Panc1 (cell line): ENCODE measurements around the gene KIF12.

ENCODE experiments used
- SIN3A ChIP-seq: IDR thresholded peaks from 2 replicates; pipeline ENCODE4 v1.6.1; 2012; ENCODE audit warnings: low read depth, mild to moderate bottlenecking, low read length, moderate library complexity, borderline replicate concordance; ENCODE audit not compliant: insufficient read depth
- TF ChIP-seq, protein P1 (sequence below): fragments of 450-650 bp; IDR thresholded peaks from 2 replicates; pipeline ENCODE4 v1.5.1; 2017; ENCODE audit warnings: mild to moderate bottlenecking
- TF ChIP-seq, protein P2 (sequence below), 2 experiments: IDR thresholded peaks; 2 replicates each; pipeline ENCODE4 v1.6.1; 2011 to 2012; ENCODE audit warnings: low read depth in 2 of 2, control low read depth in 1 of 2, low read length in 1 of 2, mild to moderate bottlenecking in 1 of 2, moderate library complexity in 1 of 2; ENCODE audit not compliant: insufficient read depth in 1 of 2

DNA sequence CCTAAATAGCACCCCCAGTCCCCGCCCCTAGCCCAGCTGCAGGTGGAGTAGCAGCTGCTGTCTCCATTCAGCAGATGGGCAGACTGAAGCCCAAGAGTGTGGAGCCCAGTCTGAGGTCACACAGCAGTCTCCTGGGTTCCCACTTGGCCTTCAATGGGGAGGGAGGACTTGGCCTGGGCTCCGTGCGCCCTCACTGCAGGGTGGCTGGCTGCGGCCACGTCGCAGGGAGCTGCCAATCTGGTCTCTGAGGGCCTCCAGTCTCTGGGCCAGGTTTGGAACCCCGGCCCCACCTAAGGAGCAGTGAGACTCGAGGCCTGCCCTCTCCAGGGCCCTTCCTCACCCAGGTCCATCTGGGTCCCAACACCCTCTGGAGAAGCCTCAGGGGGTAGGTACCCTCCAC, 7.4 kb downstream of the KIF12 start:
- TF ChIP-seq, protein P1, sequence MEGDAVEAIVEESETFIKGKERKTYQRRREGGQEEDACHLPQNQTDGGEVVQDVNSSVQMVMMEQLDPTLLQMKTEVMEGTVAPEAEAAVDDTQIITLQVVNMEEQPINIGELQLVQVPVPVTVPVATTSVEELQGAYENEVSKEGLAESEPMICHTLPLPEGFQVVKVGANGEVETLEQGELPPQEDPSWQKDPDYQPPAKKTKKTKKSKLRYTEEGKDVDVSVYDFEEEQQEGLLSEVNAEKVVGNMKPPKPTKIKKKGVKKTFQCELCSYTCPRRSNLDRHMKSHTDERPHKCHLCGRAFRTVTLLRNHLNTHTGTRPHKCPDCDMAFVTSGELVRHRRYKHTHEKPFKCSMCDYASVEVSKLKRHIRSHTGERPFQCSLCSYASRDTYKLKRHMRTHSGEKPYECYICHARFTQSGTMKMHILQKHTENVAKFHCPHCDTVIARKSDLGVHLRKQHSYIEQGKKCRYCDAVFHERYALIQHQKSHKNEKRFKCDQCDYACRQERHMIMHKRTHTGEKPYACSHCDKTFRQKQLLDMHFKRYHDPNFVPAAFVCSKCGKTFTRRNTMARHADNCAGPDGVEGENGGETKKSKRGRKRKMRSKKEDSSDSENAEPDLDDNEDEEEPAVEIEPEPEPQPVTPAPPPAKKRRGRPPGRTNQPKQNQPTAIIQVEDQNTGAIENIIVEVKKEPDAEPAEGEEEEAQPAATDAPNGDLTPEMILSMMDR, result no peak
- TF ChIP-seq, protein P2, sequence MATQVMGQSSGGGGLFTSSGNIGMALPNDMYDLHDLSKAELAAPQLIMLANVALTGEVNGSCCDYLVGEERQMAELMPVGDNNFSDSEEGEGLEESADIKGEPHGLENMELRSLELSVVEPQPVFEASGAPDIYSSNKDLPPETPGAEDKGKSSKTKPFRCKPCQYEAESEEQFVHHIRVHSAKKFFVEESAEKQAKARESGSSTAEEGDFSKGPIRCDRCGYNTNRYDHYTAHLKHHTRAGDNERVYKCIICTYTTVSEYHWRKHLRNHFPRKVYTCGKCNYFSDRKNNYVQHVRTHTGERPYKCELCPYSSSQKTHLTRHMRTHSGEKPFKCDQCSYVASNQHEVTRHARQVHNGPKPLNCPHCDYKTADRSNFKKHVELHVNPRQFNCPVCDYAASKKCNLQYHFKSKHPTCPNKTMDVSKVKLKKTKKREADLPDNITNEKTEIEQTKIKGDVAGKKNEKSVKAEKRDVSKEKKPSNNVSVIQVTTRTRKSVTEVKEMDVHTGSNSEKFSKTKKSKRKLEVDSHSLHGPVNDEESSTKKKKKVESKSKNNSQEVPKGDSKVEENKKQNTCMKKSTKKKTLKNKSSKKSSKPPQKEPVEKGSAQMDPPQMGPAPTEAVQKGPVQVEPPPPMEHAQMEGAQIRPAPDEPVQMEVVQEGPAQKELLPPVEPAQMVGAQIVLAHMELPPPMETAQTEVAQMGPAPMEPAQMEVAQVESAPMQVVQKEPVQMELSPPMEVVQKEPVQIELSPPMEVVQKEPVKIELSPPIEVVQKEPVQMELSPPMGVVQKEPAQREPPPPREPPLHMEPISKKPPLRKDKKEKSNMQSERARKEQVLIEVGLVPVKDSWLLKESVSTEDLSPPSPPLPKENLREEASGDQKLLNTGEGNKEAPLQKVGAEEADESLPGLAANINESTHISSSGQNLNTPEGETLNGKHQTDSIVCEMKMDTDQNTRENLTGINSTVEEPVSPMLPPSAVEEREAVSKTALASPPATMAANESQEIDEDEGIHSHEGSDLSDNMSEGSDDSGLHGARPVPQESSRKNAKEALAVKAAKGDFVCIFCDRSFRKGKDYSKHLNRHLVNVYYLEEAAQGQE (IDR thresholded peaks at IDR 0.05; ENCODE audit: insufficient read depth in 1 of 2, low read depth in 2 of 2, low read length in 1 of 2), result no peak
- TF ChIP-seq SIN3A, result no peak
